Endothelial cell of umbilical vein (primary cell): Measurements from ENCODE around the gene CELF3. TPM values are rescaled to one million over a fixed set of nuclear protein-coding genes. Genes with fewer than 3 reads are reported as not detected.

Experiments used
- BruUV-seq: library from RNA; stranded (reverse); fragments of 400-500 nt; replicated peaks from 2 replicates; lab custom pipeline; 2021; lab: Mats Ljungman, UMichigan
- CTCF ChIA-PET: fragments of 300-600, 350-600 bp; sonication (Branson Sonifier 250); formaldehyde crosslinking; loops from one replicate; lab custom pipeline; 2021; ENCODE audit warnings: antibody characterized with exemption, inconsistent platforms; lab: Charles Lee
- POLR2A ChIA-PET: fragments of 300-600, 350-600 bp; sonication (Branson Sonifier 250); formaldehyde crosslinking; loops from one replicate; lab custom pipeline; 2021; ENCODE audit warnings: antibody characterized with exemption, inconsistent platforms; lab: Charles Lee
- DNase-seq: peaks from one replicate; pipeline ENCODE4 v3.0.0-alpha.2; 2011; ENCODE audit warnings: low read depth, low spot score
- FAIRE-seq: peaks from 2 replicates; lab custom pipeline; 2011; peaks lifted over from hg19 to GRCh38; lab: Jason Lieb, UNC
- H2AFZ ChIP-seq: 2 replicates; pipeline ENCODE4 v1.6.0; 2012; ENCODE audit warnings: low read depth, low read length, control low read depth, inconsistent platforms
- H3K27ac ChIP-seq: 2 replicates; pipeline ENCODE4 v1.5.1; 2011; ENCODE audit warnings: low read depth, mild to moderate bottlenecking, control low read depth, low read length, moderate library complexity; ENCODE audit not compliant: insufficient read depth
- H3K27me3 ChIP-seq, 2 experiments: 2 replicates each; pipeline versions ENCODE4 v1.6.0 to v1.6.1; 2011; ENCODE audit warnings: low read length in 2 of 2, mixed read lengths in 1 of 2; ENCODE audit not compliant: control insufficient read depth in 2 of 2, insufficient read depth in 2 of 2
- H3K36me3 ChIP-seq, 2 experiments: 2 replicates in 1 of 2; 3 replicates in 1 of 2; pipeline ENCODE4 v1.5.1; 2011; ENCODE audit warnings: low read length in 2 of 2, mild to moderate bottlenecking in 1 of 2, moderate library complexity in 1 of 2; ENCODE audit not compliant: control insufficient read depth in 2 of 2, insufficient read depth in 2 of 2; ENCODE audit errors: extremely low read depth in 1 of 2
- H3K4me1 ChIP-seq: 3 replicates; pipeline ENCODE4 v1.5.1; 2011; ENCODE audit warnings: mild to moderate bottlenecking, low read length; ENCODE audit not compliant: control insufficient read depth, insufficient read depth; ENCODE audit errors: extremely low read depth
- H3K4me2 ChIP-seq: 2 replicates; pipeline ENCODE4 v1.6.1; 2011; ENCODE audit warnings: low read length, control low read depth, mixed read lengths; ENCODE audit not compliant: insufficient read depth
- H3K4me3 ChIP-seq, 3 experiments: fragments of 200-600 bp in 1 of 3; sonication (generic), shearing (Covaris generic) in 1 of 3; replicated peaks in 1 of 3; 2 replicates each; pipeline ENCODE4 v1.5.1; 2011 to 2016; ENCODE audit warnings: control low read depth in 3 of 3, low read length in 3 of 3, mild to moderate bottlenecking in 2 of 3, inconsistent platforms in 1 of 3, low read depth in 1 of 3, moderate library complexity in 1 of 3; ENCODE audit not compliant: insufficient read depth in 1 of 3
- H3K79me2 ChIP-seq: 2 replicates; pipeline ENCODE4 v1.6.0; 2012; ENCODE audit warnings: low read length, inconsistent platforms; ENCODE audit not compliant: control insufficient read depth, insufficient read depth
- H3K9ac ChIP-seq: replicated peaks from 2 replicates; pipeline ENCODE3; 2011; ENCODE audit warnings: low read length, control low read depth; ENCODE audit not compliant: insufficient read depth; ENCODE audit errors: extremely low read depth
- H3K9me1 ChIP-seq: replicated peaks from 3 replicates; pipeline ENCODE4 v1.6.0; 2011; ENCODE audit warnings: mild to moderate bottlenecking, low read length; ENCODE audit not compliant: control insufficient read depth, insufficient read depth; ENCODE audit errors: extremely low read depth
- H3K9me3 ChIP-seq: replicated peaks from 2 replicates; pipeline ENCODE4 v1.5.1; 2012; ENCODE audit warnings: low read length, inconsistent platforms; ENCODE audit not compliant: control insufficient read depth, insufficient read depth
- H4K20me1 ChIP-seq: replicated peaks from 2 replicates; pipeline ENCODE3; 2011; ENCODE audit warnings: mild to moderate bottlenecking, low read length; ENCODE audit not compliant: control insufficient read depth, insufficient read depth; ENCODE audit errors: extremely low read depth
- CTCF ChIP-seq, 2 donors: IDR thresholded peaks; 1 replicate in 1 of 2; 2 replicates in 1 of 2; pipeline ENCODE4 v1.5.1; 2011; ENCODE audit warnings: low read length in 2 of 2, mild to moderate bottlenecking in 2 of 2, moderate library complexity in 2 of 2, control low read depth in 1 of 2, inconsistent platforms in 1 of 2, low read depth in 1 of 2; ENCODE audit not compliant: insufficient read depth in 1 of 2; ENCODE audit errors: extremely low read depth in 1 of 2
- EZH2 ChIP-seq: IDR thresholded peaks from 2 replicates; pipeline ENCODE4 v1.6.1; 2012; ENCODE audit warnings: borderline replicate concordance, low read depth, mild to moderate bottlenecking, moderate library complexity, low read length, inconsistent platforms; ENCODE audit not compliant: severe bottlenecking
- FOS ChIP-seq: IDR thresholded peaks from 2 replicates; pipeline ENCODE4 v1.6.1; 2011; ENCODE audit warnings: mild to moderate bottlenecking, low read length, moderate library complexity, borderline replicate concordance; ENCODE audit not compliant: insufficient read depth
- GATA2 ChIP-seq: IDR thresholded peaks from 2 replicates; pipeline ENCODE4 v1.7.0; 2011; ENCODE audit warnings: low read depth, mild to moderate bottlenecking, moderate library complexity, mixed read lengths, low read length; ENCODE audit not compliant: insufficient read length, insufficient read depth
- JUN ChIP-seq: IDR thresholded peaks from 2 replicates; pipeline ENCODE4 v1.6.1; 2011; ENCODE audit warnings: borderline replicate concordance, low read depth; ENCODE audit not compliant: insufficient read length, insufficient read depth
- MYC ChIP-seq: IDR thresholded peaks from one replicate; pipeline ENCODE4 v1.6.1; 2011; ENCODE audit warnings: mild to moderate bottlenecking, low read depth, low read length
- POLR2A ChIP-seq: IDR thresholded peaks from 2 replicates; pipeline ENCODE4 v1.6.1; 2012; ENCODE audit warnings: low read depth, mild to moderate bottlenecking, control low read depth, low read length
- POLR2AphosphoS5 ChIP-seq: IDR thresholded peaks from 2 replicates; pipeline ENCODE4 v1.6.1; 2012; ENCODE audit warnings: low read depth, mild to moderate bottlenecking, control low read depth, low read length, moderate library complexity; ENCODE audit not compliant: insufficient read depth
- dilution Hi-C: fragments of 300-500 bp; cut with MboI; formaldehyde crosslinking; loops from one replicate; pipeline ENCODE4 v1.15.0; 2019; ENCODE audit warnings: low sequenced_read_pairs; ENCODE audit not compliant: extremely low pct_ligation_motif_present
- intact Hi-C: fragments of 100-400 bp; cut with micrococcal nuclease; formaldehyde crosslinking; loops from one replicate; pipeline ENCODE4 v1.10.0; 2022
- polyA plus RNA-seq, 4 experiments: library from polyadenylated mRNA; depleted of rRNA in 3 of 4; stranded (reverse) in 3 of 4; unstranded in 1 of 4; fragments of >200 nt; gene quantifications; 2 replicates each; pipeline versions ENCODE4 v1.2.1 to v1.2.3, GENCODE V29; 2011 to 2012; ENCODE audit warnings: missing spikeins in 1 of 4
- total RNA-seq: library from RNA; stranded (reverse); gene quantifications from 2 replicates; pipeline ENCODE4 v1.2.3, GENCODE V29; 2021
- TF ChIP-seq, protein P1 (sequence below): IDR thresholded peaks from 2 replicates; pipeline ENCODE4 v1.6.1; 2011; ENCODE audit not compliant: insufficient read depth, insufficient read length

Gene CELF3
- total and polyA plus RNA-seq, 2 donors (not counting 3 experiments of a cell fraction or from before 2014, with no cell fraction given), result not detected

- H3K9me3 ChIP-seq, result no peaks in the 10 kb centered on the region
- intact Hi-C loops, result no loop called here
- ChIA-PET POLR2A (no interaction called here), CTCF (interaction anchor here (1.6 kb wide), 1 partner anchor 25 kb away, joined by 5 read pairs; no protein-coding TSS in a partner anchor)
- peaks cover 4% of the 10 kb centered on the region for H3K4me1 ChIP-seq
- TF ChIP-seq, protein P1, sequence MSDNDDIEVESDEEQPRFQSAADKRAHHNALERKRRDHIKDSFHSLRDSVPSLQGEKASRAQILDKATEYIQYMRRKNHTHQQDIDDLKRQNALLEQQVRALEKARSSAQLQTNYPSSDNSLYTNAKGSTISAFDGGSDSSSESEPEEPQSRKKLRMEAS, result no peak
- TF ChIP-seq POLR2AphosphoS5 (no peak), CTCF (IDR thresholded peaks at IDR 0.05; ENCODE audit: extremely low read depth in 1 of 2, insufficient read depth in 1 of 2, low read depth in 1 of 2, low read length in 2 of 2) (no peak), FOS (no peak), GATA2 (no peak), EZH2 (no peak), MYC (no peak), POLR2A (no peak), JUN (no peak)
- no peak overlapping the region for H3K4me3 ChIP-seq
- no peak overlapping the region for H3K27ac ChIP-seq
- BruUV-seq, result no TSS peak
- H3K4me2 ChIP-seq, result no peak overlapping the region
- dilution Hi-C loops, result no loop called here
- no peaks in the 10 kb centered on the region for H4K20me1 ChIP-seq
- DNase-seq (no peak), FAIRE-seq (no peak)
- H3K27me3 ChIP-seq, result peaks cover 63 to 64% of the 10 kb centered on the region in 2 experiments
- no peaks in the 10 kb centered on the region for H3K79me2 ChIP-seq
- no peaks in the 10 kb centered on the region for H3K36me3 ChIP-seq
- no peak overlapping the region for H3K9ac ChIP-seq
- H2AFZ ChIP-seq, result no peak overlapping the region
- H3K9me1 ChIP-seq, result no peaks in the 10 kb centered on the region
Measured at GRCh38 chr1:151718011-151718431, 1.4 kb upstream of the CELF3 start.
